VCaP (cell line): ENCODE results near the gene ATXN2L.
"Not testable (repeated sequence)": the region's sequence is repeated elsewhere in the genome, so short reads cannot be mapped to it uniquely, and the experiment has no call there.

Source experiments
- H3K27ac ChIP-seq: fragments of 450-650 bp; 2 replicates; pipeline ENCODE4 v1.5.1; 2017
- CTCF ChIP-seq: fragments of 450-650 bp; conservative IDR thresholded peaks from 2 replicates; pipeline ENCODE4 v1.5.1; 2017; ENCODE audit warnings: mild to moderate bottlenecking, moderate library complexity

Gene ATXN2L

GRCh38 chr16:28867241-28867640, 44.4 kb downstream of the ATXN2L start:
- TF ChIP-seq CTCF = no peak
- no peak overlapping the region for H3K27ac ChIP-seq

GRCh38 chr16:28867646-28868045, 44.8 kb downstream of the ATXN2L start:
- H3K27ac ChIP-seq = not testable (repeated sequence)

GRCh38 chr16:28869201-28869600, 46.4 kb downstream of the ATXN2L start:
- no peak for TF ChIP-seq CTCF
- no peak overlapping the region for H3K27ac ChIP-seq

GRCh38 chr16:28872952-28873351, 50.2 kb downstream of the ATXN2L start:
- no peak for TF ChIP-seq CTCF
- no peak overlapping the region for H3K27ac ChIP-seq

GRCh38 chr16:28873543-28874201, 50.9 kb downstream of the ATXN2L start:
- no peak overlapping the region for H3K27ac ChIP-seq
- peak; percentile 67 for TF ChIP-seq CTCF

- TF ChIP-seq CTCF = no peak
- H3K27ac ChIP-seq = no peak overlapping the region
Measured at GRCh38 chr16:28874406-28874805, 51.6 kb downstream of the ATXN2L start.

- no peak overlapping the region for H3K27ac ChIP-seq
- no peak for TF ChIP-seq CTCF
Measured at GRCh38 chr16:28875134-28876018, 52.6 kb downstream of the ATXN2L start.
